MM.1S (cell line): ENCODE data around the gene SUPT7L.

ENCODE experiments used
- CTCF ChIP-seq: fragments of 300-600 bp; sonication (generic); IDR thresholded peaks from 2 replicates; pipeline ENCODE4 v1.5.1; 2016; ENCODE audit warnings: antibody characterized with exemption, low read length, mixed read lengths
- EZH2 ChIP-seq: fragments of 300-600 bp; sonication (generic); optimal IDR thresholded peaks from 2 replicates; pipeline ENCODE3; 2017; ENCODE audit warnings: low read depth, mild to moderate bottlenecking, antibody characterized with exemption, low read length, mixed read lengths
- EZH2phosphoT487 ChIP-seq: fragments of 300-600 bp; sonication (generic); IDR thresholded peaks from 2 replicates; pipeline ENCODE4 v1.6.1; 2018; ENCODE audit warnings: antibody characterized with exemption, low read length

DNA sequence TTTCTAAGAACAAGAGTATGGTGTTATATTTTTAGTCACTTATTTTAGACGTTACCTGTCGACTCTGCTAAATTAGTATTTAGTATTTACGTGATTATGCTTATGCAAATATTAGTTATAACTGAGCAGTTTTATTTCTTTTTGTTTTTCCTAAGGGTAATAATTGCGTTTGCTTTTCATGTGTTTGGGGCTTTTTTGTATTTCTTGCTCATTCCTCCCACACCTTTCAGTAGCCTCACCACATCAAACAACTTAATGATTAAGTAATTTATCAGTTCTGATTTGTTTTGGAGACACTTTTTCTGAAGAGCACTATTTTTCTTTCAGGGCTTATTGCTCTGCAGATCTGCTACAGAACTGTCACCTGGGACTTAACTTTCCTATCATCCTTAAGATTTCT is 7.8 kb upstream of the SUPT7L start:
- TF ChIP-seq EZH2 (no peak), CTCF (no peak), EZH2phosphoT487 (no peak)
